ENCODE data around the gene DNAJB2.

- TF ChIP-seq POLR2AphosphoS5 (IDR thresholded peaks at IDR 0.05; ENCODE audit: low read depth, low read length) = peak; percentile 38; the same call in 1 of the 2 replicates
- no peak for TF ChIP-seq TAF1 (IDR thresholded peaks at IDR 0.05; ENCODE audit: borderline replicate concordance, low read depth, low read length)
Measured at GRCh38 chr2:219249203-219249980, 29.8 kb upstream of the DNAJB2 start.
